Astrocyte of the spinal cord (primary cell): ENCODE measurements around the gene C2CD3.

Experiments used
- DNase-seq: peaks from one replicate; pipeline ENCODE4 v3.0.0; 2011; ENCODE audit warnings: low read depth, low spot score
- H3K4me3 ChIP-seq: 2 replicates; pipeline ENCODE4 v1.5.1; 2011; ENCODE audit warnings: low read depth, mild to moderate bottlenecking, low read length, moderate library complexity
- in situ Hi-C: cut with HindIII; loops from 2 replicates; pipeline ENCODE4 v1.10.0; 2017; ENCODE audit warnings: low sequenced_read_pairs
- TF ChIP-seq, protein P1 (sequence below): IDR thresholded peaks from 2 replicates; pipeline ENCODE4 v1.5.1; 2012; ENCODE audit warnings: low read depth, mild to moderate bottlenecking, low read length, inconsistent platforms

The C2CD3 gene

DNA sequence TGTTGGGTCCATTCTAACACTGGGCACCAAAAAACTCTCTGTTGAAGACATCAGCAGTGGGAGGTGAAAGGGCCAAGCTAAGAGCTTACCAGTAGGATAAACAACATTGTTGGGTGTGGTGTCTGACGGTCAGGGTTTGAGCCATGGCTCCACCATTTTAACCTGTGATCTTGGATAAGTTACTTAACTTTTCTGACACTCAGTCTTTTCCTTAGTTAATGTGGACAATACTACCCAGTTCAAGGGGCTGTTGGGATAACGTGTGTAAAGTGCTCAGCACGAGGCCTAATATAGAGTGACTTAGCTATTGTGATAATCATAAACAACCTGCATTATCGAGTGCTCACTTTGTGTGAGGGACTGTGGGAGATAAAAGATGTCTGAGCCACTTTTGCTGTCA is 168.0 kb downstream of the C2CD3 start:
- in situ Hi-C loops, result no loop called here
- no peak for DNase-seq
- no peak overlapping the region for H3K4me3 ChIP-seq
- TF ChIP-seq, protein P1, sequence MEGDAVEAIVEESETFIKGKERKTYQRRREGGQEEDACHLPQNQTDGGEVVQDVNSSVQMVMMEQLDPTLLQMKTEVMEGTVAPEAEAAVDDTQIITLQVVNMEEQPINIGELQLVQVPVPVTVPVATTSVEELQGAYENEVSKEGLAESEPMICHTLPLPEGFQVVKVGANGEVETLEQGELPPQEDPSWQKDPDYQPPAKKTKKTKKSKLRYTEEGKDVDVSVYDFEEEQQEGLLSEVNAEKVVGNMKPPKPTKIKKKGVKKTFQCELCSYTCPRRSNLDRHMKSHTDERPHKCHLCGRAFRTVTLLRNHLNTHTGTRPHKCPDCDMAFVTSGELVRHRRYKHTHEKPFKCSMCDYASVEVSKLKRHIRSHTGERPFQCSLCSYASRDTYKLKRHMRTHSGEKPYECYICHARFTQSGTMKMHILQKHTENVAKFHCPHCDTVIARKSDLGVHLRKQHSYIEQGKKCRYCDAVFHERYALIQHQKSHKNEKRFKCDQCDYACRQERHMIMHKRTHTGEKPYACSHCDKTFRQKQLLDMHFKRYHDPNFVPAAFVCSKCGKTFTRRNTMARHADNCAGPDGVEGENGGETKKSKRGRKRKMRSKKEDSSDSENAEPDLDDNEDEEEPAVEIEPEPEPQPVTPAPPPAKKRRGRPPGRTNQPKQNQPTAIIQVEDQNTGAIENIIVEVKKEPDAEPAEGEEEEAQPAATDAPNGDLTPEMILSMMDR, result no peak

DNA sequence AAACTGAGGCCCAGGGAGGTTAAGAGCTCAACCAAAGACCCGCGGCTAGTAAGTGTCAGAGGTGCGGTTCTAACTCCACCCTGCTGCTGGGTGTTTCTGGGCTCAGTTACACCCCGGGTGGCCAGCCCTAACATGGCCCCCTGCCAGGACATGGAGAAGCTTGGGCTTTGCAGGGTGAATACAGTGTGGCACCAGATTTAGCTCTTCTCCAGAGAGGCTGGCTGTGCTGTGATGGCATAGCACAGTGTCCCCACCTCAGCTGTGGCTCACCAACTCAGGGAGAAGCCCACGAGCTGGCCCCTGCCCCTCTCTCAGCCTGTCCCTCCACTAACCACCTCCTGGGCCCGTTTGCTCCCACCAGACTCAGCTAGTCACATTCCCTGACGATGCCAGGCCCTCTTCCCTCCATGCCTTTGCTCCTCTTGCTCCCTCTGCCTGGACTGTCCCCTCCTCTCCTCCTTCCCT is 168.9 kb downstream of the C2CD3 start:
- no peak for DNase-seq
- in situ Hi-C loops, result no loop called here
- TF ChIP-seq, protein P1, result no peak
- no peak overlapping the region for H3K4me3 ChIP-seq

DNA sequence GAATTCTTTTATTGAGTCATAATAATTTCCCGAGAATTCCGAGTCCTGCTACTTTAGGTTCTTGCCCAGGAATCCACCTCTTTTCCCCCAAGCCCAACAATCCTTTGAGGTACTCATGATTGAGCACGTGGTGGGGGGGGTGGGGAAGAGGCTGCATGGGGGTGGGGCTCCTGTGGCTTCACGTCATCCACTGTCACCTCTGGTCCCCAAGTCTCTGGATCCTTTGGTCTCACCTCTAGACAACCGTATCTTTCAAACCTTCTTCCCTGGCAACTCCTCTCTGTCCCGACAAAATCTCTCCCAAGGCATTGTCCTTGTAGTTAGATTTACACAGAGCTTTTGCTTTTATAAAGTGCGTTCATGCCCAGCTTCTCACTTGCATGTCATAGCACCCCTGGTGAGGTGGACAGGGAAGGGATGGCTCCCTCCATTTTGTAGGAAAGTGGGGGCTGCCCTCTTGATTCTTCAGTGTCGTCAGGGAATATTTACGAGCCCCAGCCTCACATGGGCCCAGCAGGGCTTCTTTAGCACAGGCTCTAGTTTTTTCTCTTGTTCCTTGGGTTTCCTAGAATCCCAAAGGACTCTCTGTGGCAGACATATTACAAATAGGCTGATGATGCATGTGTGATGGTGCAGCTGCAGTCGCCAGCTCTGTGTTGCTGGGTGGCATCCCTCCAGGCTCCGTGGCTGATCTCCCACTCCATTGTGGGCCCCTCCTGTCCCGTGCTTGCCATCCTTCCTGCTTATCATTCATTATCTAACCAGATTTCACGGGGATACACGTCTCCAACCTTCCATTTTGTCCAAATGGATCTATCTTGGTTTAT is 170.3 kb downstream of the C2CD3 start:
- in situ Hi-C loops, result no loop called here
- TF ChIP-seq, protein P1, result no peak
- DNase-seq, result no peak
- H3K4me3 ChIP-seq, result no peak overlapping the region

DNA sequence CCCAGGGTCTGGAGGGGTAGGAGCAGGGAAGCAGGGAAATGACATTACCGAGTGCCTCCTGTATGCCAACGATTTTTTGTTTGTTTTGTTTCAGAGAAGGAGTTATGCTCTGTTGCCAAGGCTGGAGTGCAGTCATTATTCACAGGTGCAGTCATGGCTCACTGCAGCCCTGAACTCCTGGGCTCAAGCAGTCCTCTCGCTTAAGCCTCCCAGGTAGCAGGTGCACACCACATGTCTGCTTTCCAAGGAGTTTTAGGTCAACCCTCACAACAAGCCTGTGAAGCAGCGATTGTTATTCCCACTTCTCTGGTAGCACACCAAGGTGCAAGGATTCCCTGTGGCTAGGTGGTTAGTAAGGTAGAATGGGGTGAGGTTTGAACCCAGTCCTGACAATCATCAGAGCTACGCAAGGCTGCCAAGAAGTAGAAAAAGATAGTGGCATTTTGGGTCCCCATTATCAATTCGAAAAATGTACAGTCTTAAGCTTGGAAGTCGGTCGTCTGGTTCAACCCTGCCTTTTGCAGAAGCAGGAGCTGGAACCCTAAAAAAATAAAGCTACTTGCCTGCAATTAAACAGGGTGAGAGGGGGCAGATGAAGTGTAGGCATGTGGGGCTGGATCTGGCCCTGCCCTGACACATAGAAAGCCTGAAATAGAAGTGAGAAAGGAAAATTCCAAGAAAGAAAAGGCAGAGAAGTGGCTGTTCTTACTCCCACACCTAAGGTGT is 171.1 kb downstream of the C2CD3 start:
- in situ Hi-C loops, result no loop called here
- no peak overlapping the region for H3K4me3 ChIP-seq
- no peak for DNase-seq
- TF ChIP-seq, protein P1, result no peak

DNA sequence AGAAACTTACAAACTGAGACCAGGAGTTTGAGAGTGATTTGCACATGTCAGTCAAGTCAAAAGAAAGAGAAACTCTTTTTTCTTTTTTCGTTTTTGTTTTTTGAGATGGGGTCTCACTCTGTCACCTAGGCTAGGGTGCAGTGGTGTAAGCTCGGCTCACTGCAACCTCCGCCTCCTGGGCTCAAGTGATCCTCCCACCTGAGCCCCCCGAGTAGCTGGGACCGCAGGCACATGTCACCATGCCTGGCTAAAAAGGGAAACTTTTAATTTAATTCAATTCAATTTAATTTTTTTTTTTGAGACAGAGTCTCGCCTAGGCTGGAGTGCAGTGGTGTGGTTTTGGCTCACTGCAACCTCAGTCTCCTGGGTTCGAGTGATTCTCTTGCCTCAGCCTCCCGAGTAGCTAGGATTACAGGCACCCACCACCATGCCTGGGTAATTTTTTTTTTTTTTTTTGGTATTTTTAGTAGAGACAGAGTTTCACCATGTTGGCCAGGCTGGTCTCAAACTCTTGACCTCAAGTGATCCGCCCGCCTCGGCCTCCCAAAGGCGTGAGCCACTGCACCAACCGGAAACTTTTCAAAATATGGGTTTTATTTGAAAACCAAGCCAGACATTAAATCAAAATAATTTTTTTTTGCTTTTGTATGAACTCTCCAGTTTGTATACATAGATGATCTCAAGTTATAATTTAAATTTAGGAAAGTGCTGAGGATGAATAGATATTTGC is 171.8 kb downstream of the C2CD3 start:
- DNase-seq, result no peak
- TF ChIP-seq, protein P1, result no peak

DNA sequence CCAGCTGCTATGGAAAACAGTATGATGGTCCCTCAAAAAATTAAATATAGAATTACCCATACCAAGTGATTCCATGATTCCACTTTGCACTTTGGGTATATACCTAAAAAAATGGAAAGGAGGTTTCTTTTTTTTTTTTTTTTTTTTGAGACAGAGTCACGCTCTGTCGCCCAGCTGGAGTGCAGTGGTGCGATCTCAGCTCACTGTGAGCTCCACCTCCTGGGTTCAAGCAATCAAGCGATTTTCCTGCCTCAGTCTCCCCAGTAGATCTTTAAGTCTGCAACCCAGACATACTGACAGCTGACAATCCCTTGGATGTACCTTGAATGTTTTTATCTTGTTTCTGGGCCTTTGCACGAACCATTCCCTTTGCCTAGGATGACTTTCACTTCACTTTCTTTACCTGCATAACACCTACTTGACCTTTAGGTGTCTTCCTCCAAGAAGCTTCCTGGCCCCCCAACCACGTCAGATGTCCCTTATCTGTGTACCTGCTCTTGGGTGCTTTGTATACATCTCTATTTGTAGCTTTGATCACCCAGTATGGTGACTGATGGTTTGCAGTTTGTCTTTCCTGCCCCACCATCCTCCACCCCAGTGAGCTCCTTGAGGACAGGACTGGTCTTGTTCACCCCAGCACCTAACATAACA is 173.6 kb downstream of the C2CD3 start:
- in situ Hi-C loops, result no loop called here
- no peak for DNase-seq
- TF ChIP-seq, protein P1, result no peak
- no peak overlapping the region for H3K4me3 ChIP-seq

More for the DNA sequence above, 171.8 kb downstream of the C2CD3 start:
- H3K4me3 ChIP-seq, result no peak overlapping the region
- in situ Hi-C loops, result no loop called here
